ENCODE data around the gene TRMT44. TPM values are rescaled to one million over a fixed set of nuclear protein-coding genes. Genes with fewer than 3 reads are reported as not detected.

The TRMT44 gene
- total and polyA plus RNA-seq, 5 donors = 7.6 to 12.9 (median 12.2) TPM

DNA sequence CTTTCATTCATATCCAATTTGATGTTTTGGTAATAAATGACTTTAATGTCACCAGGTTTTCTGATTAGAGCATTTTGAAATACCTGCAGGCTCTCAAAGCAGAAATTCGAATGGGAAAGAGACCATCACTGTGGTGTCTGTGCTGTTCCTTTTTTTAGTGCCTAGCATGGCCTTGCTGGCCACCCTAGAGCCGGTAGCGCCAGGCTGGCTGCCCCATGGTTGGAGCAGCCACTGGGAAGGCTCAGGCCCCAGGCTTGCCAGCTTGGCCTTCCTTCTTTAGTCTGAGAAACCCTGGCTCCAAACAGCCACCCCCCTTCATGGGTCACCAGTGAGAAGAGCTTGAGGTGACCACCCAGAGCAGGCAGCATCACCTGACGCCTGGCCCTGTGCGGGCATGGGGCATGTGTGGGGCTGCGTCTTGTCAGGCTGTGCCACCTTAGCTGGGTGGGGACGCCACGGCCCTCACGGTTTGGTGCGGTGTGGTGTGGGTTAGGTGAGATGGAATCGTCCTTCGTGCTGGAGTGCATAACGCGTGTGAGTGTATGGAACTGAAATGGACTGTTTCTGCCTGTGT lies 30.0 kb downstream of the TRMT44 start:
- H3K4me1 ChIP-seq (ENCODE audit: control insufficient read depth, insufficient read depth, low read length) = peaks cover 3% of the 10 kb centered on the region
- 94% methylated on average over 14 of the region's 14 CpGs for WGBS
- no peak for ATAC-seq
- H3K4me3 ChIP-seq (ENCODE audit: low read length) = no peak overlapping the region
- intact Hi-C loops (cut with DNase I) = loop anchor here in 1 of 4 donors (5.0 kb wide), 1 partner anchor 122 kb away; the partner anchor contains the start of gene CPZ
- no peaks in the 10 kb centered on the region for H3K27me3 ChIP-seq (ENCODE audit: control insufficient read depth, insufficient read depth)
- H3K9me3 ChIP-seq (ENCODE audit: control insufficient read depth, low read length) = no peaks in the 10 kb centered on the region
- DNase-seq = no peak
- H3K27ac ChIP-seq (ENCODE audit: low read length) = no peak overlapping the region

DNA sequence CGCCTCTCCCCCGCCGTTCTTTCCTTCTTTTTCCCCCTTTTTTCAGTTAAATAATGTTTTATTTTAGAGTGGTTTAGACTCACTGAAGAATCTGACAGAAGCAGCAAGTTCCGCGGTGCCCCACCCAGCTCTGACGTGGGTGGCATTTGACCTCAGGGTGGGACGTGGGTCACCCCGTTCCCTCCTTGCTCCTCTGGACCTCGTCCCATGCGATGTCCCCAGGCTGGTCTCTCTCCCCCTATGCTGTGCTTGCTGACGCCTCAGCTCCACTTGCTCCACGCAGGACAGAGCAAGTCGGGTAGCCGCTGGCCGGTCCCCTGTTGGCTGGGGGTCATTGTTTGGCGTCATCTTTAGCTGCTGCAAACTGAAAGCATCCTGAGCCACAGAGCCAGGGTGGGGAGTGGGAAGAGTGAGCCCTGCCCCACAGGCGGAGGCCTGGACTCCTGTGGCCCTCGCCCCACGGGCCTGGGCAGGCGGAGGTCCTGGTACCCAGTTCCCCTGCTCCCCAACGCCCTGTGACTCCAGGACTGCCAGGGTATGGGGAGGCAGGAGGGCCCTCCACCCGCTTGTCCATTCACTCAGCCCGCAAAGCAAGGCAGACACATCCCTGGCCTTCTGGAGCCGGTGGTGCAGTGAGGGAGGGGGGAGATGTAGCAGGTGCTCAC lies 30.8 kb downstream of the TRMT44 start:
- Histone ChIP-seq H3K4me3 (ENCODE audit: low read length) (no peak overlapping the region), H3K27ac (ENCODE audit: low read length) (no peak overlapping the region), H3K27me3 (ENCODE audit: control insufficient read depth, insufficient read depth) (no peaks in the 10 kb centered on the region), H3K4me1 (ENCODE audit: control insufficient read depth, insufficient read depth, low read length) (peaks cover 3% of the 10 kb centered on the region), H3K9me3 (ENCODE audit: control insufficient read depth, low read length) (no peaks in the 10 kb centered on the region)
- 88% methylated on average over 24 of the region's 24 CpGs for WGBS
- peak in 1 of 3 donors; percentile 49 for DNase-seq
- intact Hi-C loops (cut with DNase I) = loop anchor here in 1 of 4 donors (5.0 kb wide), 1 partner anchor 121 kb away; the partner anchor contains the start of gene CPZ
- ATAC-seq = no peak

DNA sequence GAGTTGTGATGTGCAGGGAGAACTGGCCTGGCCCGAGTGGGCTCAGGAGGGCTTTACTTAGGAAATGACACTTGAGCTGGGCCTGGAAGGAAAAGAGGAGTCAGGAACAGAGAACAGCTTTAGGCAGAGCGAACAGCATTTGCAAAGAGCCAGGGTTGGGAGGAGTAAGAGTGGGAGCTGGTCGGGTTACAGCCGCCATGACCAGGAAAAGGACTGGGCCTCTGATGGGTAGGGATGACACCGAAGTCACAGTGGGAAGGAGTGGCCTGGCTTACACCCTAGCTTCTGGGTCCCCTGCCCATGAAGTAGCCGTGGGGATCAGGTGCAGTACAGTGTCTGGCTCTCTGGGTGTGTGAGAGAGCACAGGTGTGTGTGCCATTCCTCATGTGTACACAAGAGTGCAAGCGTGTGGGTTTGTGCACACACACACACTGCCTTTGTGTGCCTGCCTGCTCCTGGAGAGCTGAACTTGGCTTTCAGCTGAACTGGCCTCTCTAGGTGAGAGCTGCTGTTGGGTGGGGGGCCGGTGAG lies 31.6 kb downstream of the TRMT44 start:
- H3K9me3 ChIP-seq (ENCODE audit: control insufficient read depth, low read length) = no peaks in the 10 kb centered on the region
- intact Hi-C loops (cut with DNase I) = loop anchor here in 1 of 4 donors (5.0 kb wide), 1 partner anchor 120 kb away; the partner anchor contains the start of gene CPZ
- peak overlapping the region; percentile 37 for H3K27ac ChIP-seq (ENCODE audit: low read length)
- peaks cover 3% of the 10 kb centered on the region for H3K4me1 ChIP-seq (ENCODE audit: control insufficient read depth, insufficient read depth, low read length)
- WGBS = 83% methylated on average over 8 of the region's 8 CpGs
- no peaks in the 10 kb centered on the region for H3K27me3 ChIP-seq (ENCODE audit: control insufficient read depth, insufficient read depth)
- H3K4me3 ChIP-seq (ENCODE audit: low read length) = no peak overlapping the region
- ATAC-seq (no peak), DNase-seq (no peak)

DNA sequence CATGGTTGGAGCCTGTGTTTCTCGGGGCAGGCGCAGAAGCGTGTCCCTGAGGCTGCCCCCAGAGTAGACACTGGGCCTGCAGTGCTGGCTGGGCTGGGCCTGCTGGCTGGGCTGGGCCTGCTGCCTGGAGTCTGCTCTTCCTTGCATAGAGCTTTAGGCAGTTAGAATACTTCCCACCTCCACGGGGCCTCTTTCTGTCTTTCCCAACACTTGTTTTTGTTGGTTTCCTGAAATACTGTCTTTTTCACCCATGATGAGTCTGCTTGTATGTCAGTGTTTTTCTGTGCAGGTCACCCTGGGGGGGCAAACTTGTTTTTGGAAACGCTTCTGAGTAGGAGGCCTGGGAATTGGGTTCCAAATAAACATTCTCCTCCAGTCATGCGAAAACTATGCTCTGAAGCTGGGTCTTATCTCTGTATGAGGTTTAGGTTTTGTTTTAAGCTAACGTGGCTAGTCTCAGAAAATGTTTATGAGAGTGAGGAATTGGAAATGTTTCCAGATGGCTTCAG lies 32.2 kb downstream of the TRMT44 start:
- H3K27ac ChIP-seq (ENCODE audit: low read length) = peak overlapping the region; percentile 37
- intact Hi-C loops (cut with DNase I) = loop anchor here in 1 of 4 donors (5.0 kb wide), 1 partner anchor 120 kb away; the partner anchor contains the start of gene CPZ
- peak in 1 of 3 donors; percentile 81 for DNase-seq
- H3K4me3 ChIP-seq (ENCODE audit: low read length) = no peak overlapping the region
- ATAC-seq = peak; percentile 48 to 69
- H3K9me3 ChIP-seq (ENCODE audit: control insufficient read depth, low read length) = no peaks in the 10 kb centered on the region
- no peaks in the 10 kb centered on the region for H3K27me3 ChIP-seq (ENCODE audit: control insufficient read depth, insufficient read depth)
- 52% methylated on average over 7 of the region's 7 CpGs for WGBS
- peaks cover 3% of the 10 kb centered on the region for H3K4me1 ChIP-seq (ENCODE audit: control insufficient read depth, insufficient read depth, low read length)

DNA sequence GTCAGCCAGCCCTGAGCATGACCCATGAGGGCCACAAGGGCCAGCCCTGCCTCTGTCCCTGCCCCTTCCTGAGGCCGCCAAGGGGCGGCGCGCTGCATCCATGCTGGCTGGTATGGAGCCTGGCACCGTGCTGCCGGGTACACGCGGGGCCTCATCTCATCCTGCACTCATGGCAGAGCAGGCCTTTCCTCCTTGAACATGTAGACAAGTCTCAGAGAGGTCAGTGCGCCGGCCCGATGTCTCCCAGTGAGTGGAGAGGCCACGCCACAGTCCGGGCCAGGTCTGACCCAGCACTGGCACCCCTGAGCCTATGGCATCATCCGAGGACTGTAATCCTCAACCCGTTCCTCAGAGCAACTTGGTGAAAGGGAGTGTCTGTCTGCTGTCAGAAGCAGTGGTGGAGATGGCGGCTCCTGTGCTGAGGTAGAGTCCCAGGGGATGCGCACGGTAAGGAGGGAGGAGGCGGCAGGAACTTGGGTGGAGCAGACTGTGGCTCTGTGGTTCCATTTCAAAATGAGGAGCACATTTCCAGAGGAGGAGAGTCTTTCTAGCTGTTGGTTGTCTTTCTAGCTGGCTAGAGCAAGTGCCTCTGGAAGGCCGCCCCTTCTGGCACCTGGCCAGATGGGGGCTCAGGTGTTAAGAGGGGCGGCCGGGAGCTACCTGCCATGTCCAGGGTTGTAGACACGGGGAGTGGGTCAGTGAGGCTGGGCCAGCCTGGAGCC lies 32.8 kb downstream of the TRMT44 start:
- Histone ChIP-seq H3K4me1 (ENCODE audit: control insufficient read depth, insufficient read depth, low read length) (peaks cover 3% of the 10 kb centered on the region), H3K27me3 (ENCODE audit: control insufficient read depth, insufficient read depth) (no peaks in the 10 kb centered on the region), H3K4me3 (ENCODE audit: low read length) (no peak overlapping the region), H3K27ac (ENCODE audit: low read length) (no peak overlapping the region), H3K9me3 (ENCODE audit: control insufficient read depth, low read length) (no peaks in the 10 kb centered on the region)
- peak; percentile 43 to 45 for ATAC-seq
- WGBS = 70% methylated on average over 23 of the region's 23 CpGs
- intact Hi-C loops (cut with DNase I) = loop anchor here in 1 of 4 donors (5.0 kb wide), 1 partner anchor 119 kb away; the partner anchor contains the start of gene CPZ
- DNase-seq = peak in 1 of 3 donors; percentile 72

DNA sequence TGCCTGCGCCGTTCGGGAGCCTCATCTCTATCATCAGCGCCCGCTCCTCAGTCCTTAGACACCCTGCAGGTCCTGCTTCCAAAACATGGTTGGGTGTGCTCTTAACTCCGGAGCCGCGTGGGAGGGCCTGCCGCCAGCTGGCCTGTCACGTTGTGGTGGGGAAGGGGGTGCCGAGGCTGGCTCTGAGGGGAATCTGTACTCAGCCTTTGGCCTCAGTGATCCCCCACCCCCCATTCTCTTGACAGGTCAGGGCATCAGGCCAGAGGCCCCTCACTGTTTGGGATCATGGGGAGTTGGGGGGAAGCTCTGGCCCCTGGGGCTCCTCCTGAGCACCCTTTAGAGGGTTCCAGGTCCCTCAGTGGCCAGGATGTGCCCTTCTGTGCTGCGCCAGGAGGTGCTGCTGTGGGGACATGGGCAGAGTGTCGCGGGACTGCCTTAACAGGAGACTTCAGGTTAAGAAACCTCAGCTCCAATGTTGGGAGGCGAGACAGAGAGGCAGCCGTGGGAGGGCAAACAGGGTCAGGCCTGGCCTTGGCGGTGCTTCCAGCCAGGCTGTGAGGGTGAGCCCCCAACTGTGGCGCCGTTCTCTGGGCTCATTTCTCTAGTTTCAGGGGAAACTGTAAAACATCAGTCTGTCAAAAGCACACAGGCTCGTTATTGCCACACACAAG lies 33.5 kb downstream of the TRMT44 start:
- ATAC-seq (no peak), DNase-seq (peak in 1 of 3 donors; percentile 68)
- H3K9me3 ChIP-seq (ENCODE audit: control insufficient read depth, low read length) = no peaks in the 10 kb centered on the region
- no peak overlapping the region for H3K4me3 ChIP-seq (ENCODE audit: low read length)
- H3K27ac ChIP-seq (ENCODE audit: low read length) = no peak overlapping the region
- peaks cover 3% of the 10 kb centered on the region for H3K4me1 ChIP-seq (ENCODE audit: control insufficient read depth, insufficient read depth, low read length)
- 73% methylated on average over 20 of the region's 20 CpGs for WGBS
- H3K27me3 ChIP-seq (ENCODE audit: control insufficient read depth, insufficient read depth) = no peaks in the 10 kb centered on the region
- intact Hi-C loops (cut with DNase I) = loop anchor here in 1 of 4 donors (5.0 kb wide), 1 partner anchor 118 kb away; the partner anchor contains the start of gene CPZ

DNA sequence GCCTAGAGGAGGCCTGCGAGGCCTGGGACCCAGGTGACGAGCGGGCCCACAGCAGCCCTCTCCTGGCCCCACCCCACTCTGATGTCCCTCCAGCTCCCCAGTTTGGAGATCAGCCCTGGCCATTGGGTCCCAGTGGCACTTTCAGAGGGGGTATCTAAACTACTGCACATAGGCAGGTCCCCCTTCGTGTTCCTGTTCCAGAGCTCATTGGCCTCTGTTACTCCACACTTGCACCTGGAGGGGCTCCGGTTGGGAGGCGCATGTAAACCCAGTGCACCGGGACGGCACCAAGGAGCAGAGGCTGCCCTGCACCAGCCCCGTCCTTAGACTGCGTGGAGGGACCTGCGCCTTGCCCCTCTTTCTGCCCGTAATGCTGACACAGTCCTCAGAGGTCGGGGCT lies 34.3 kb downstream of the TRMT44 start:
- Histone ChIP-seq H3K27me3 (ENCODE audit: control insufficient read depth, insufficient read depth) (no peaks in the 10 kb centered on the region), H3K4me3 (ENCODE audit: low read length) (no peak overlapping the region), H3K4me1 (ENCODE audit: control insufficient read depth, insufficient read depth, low read length) (peaks cover 3% of the 10 kb centered on the region), H3K9me3 (ENCODE audit: control insufficient read depth, low read length) (no peaks in the 10 kb centered on the region), H3K27ac (ENCODE audit: low read length) (no peak overlapping the region)
- ATAC-seq (no peak), DNase-seq (no peak)
- 95% methylated on average over 13 of the region's 13 CpGs for WGBS
- intact Hi-C loops (cut with DNase I) = loop anchor here in 1 of 4 donors (5.0 kb wide), 1 partner anchor 117 kb away; the partner anchor contains the start of gene CPZ

DNA sequence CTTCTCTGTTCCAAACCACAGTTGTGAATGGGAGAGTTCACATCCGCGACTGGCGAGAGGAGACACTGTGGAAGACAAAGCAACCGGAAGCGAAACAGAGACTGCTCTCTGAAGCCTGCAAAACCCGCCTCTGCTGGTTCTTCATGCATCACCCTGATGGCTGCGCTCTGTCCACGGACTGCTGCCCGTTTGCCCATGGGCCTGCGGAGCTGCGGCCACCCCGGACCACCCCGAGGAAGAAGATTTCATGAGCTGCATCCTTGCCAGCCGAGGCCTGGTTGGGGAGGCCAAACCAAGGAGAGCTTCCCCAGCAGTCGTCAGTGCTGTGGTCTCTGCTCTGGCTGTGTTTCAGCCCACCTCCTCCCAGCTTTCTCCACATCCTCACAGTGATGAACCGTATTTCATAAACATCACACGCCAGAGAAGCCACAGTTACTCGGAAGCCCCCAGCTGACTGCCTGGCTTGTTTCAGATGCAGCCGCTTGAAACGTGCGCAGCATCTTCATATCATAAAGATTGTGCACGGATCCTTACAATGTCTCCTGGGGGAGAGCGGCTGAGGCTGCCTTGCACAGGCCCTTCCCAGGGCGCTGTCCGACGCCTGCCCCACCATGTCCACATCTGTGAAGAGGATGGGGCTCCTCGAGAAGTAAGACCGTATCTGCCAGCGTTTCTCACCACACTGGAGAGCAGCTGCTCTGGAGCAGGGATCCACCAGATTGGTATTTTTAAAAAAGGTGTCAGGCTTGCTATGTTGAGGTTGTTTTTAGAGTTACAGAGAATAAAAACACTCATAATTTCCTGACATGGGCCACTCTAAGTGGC lies 35.4 kb downstream of the TRMT44 start:
- Histone ChIP-seq H3K27ac (ENCODE audit: low read length) (no peak overlapping the region), H3K27me3 (ENCODE audit: control insufficient read depth, insufficient read depth) (no peaks in the 10 kb centered on the region), H3K9me3 (ENCODE audit: control insufficient read depth, low read length) (no peaks in the 10 kb centered on the region), H3K4me1 (ENCODE audit: control insufficient read depth, insufficient read depth, low read length) (peaks cover 3% of the 10 kb centered on the region), H3K4me3 (ENCODE audit: low read length) (no peak overlapping the region)
- ATAC-seq (no peak), DNase-seq (peak in 1 of 3 donors; percentile 44)
- WGBS = 90% methylated on average over 29 of the region's 29 CpGs
- intact Hi-C loops (cut with DNase I) = no loop called here

DNA sequence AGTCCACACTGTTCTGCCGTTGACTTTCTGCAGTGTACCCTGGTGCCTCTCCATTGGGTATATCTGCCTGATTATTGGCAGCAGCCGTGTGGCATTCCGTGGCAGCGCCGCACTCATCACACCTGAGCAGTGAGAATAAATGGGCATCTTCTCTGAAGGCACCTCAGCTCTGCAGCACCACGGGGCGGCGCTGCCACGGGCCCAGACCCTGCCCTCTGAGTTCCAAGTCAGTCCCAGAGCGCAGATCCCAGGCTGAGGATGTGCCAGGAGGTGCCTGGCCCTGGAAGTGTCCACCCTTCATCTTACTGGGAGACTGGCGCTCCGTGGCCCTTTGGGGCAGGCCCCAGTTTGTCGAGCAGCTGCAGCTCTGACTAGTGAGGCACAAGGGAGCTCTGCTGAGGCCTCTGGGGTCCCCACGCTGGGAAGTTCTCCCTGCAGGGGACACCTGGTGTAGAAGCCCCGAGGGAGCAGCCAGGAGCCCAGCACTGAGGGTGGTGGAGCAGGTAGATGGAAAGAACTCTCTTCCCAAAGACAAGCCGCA lies 36.6 kb downstream of the TRMT44 start:
- DNase-seq (no peak), ATAC-seq (no peak)
- Histone ChIP-seq H3K27me3 (ENCODE audit: control insufficient read depth, insufficient read depth) (no peaks in the 10 kb centered on the region), H3K9me3 (ENCODE audit: control insufficient read depth, low read length) (no peaks in the 10 kb centered on the region), H3K4me1 (ENCODE audit: control insufficient read depth, insufficient read depth, low read length) (peaks cover 3% of the 10 kb centered on the region), H3K27ac (ENCODE audit: low read length) (no peak overlapping the region), H3K4me3 (ENCODE audit: low read length) (no peak overlapping the region)
- WGBS = 93% methylated on average over 16 of the region's 16 CpGs
- intact Hi-C loops (cut with DNase I) = no loop called here
